Peyer's patch (tissue), 4 donors: ENCODE data around the gene RRP8.

ENCODE experiments used
- POLR2A ChIP-seq, 2 donors: fragments of 450-650 bp; IDR thresholded peaks; one replicate each; pipeline ENCODE4 v1.5.1; 2017; ENCODE audit warnings: antibody characterized with exemption in 2 of 2, mild to moderate bottlenecking in 2 of 2, moderate library complexity in 2 of 2
- TF ChIP-seq, protein P1 (sequence below), 6 experiments: fragments of 450-650 bp in 4 of 6; fragments of 200-600 bp in 2 of 6; sonication (generic) in 1 of 6; IDR thresholded peaks; one replicate each; pipeline ENCODE4 v1.5.1; 2017 to 2019; ENCODE audit warnings: antibody characterized with exemption in 6 of 6, mild to moderate bottlenecking in 3 of 6, moderate library complexity in 1 of 6

GRCh38 chr11:6588018-6588417 lies 15.4 kb downstream of the RRP8 start:
- no peak for TF ChIP-seq POLR2A (IDR thresholded peaks at IDR 0.05)
- TF ChIP-seq, protein P1, sequence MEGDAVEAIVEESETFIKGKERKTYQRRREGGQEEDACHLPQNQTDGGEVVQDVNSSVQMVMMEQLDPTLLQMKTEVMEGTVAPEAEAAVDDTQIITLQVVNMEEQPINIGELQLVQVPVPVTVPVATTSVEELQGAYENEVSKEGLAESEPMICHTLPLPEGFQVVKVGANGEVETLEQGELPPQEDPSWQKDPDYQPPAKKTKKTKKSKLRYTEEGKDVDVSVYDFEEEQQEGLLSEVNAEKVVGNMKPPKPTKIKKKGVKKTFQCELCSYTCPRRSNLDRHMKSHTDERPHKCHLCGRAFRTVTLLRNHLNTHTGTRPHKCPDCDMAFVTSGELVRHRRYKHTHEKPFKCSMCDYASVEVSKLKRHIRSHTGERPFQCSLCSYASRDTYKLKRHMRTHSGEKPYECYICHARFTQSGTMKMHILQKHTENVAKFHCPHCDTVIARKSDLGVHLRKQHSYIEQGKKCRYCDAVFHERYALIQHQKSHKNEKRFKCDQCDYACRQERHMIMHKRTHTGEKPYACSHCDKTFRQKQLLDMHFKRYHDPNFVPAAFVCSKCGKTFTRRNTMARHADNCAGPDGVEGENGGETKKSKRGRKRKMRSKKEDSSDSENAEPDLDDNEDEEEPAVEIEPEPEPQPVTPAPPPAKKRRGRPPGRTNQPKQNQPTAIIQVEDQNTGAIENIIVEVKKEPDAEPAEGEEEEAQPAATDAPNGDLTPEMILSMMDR (IDR thresholded peaks at IDR 0.05): no peak
